ENCODE data around the gene TOMM7.
"Not testable (repeated sequence)": the region's sequence is repeated elsewhere in the genome, so short reads cannot be mapped to it uniquely, and the experiment has no call there.

TOMM7 gene

DNA sequence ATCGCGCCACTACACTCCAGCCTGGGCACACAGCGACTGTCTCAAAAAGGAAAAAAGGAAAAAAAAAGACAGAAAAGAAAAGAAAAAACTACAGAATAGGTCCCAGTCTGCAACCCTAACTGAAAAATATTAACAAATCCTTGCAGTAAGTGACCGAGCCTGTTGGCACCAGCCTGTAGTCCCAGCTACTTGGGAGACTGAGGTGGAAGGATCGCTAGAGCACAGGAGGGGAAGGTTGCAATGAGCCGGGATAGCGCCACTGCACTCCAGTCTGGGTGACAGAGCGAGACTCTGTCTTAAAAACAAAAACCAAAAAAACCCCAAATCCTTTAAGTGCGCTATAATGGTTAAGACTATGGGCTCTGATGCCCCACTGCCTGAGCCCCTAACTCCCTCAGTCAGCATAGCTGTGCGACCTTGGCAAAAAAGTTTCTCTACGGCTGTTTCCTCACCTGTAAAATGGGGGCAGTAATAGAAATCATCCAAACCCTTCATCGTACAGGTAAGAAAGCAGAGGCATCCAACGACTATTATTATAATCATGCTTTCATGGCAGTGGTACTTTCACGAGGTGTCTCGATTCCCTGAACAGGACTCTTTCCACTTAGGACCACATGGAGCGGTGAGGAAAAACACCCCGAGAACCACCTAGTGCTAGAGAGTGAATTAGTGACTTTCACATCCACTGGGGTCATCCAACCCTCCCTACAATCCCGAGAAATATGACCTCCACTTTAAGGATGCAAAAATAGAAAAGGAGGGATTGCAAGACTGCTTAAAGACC lies 755 bp downstream of the TOMM7 start:
- no peak for DNase-seq (ENCODE audit: low read depth)

DNA sequence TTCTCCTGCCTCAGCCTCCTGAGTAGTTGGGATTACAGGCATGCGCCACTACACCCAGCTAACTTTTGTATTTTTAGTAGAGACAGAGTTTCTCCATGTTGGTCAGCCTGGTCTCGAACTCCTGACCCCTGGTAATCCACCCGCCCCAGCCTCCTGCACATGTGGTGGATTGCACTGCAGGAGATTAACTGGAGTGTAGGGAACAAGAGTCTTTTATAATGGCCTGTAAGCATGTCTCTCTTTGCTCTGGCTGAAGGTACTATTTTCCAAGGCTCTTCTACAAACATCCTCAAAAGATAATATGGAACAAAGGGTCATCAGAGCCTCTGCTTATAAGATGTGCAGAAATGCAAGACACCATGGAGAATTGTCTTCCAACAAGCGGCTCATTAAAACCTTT lies 3.2 kb downstream of the TOMM7 start:
- DNase-seq (ENCODE audit: low read depth), result no peak

DNA sequence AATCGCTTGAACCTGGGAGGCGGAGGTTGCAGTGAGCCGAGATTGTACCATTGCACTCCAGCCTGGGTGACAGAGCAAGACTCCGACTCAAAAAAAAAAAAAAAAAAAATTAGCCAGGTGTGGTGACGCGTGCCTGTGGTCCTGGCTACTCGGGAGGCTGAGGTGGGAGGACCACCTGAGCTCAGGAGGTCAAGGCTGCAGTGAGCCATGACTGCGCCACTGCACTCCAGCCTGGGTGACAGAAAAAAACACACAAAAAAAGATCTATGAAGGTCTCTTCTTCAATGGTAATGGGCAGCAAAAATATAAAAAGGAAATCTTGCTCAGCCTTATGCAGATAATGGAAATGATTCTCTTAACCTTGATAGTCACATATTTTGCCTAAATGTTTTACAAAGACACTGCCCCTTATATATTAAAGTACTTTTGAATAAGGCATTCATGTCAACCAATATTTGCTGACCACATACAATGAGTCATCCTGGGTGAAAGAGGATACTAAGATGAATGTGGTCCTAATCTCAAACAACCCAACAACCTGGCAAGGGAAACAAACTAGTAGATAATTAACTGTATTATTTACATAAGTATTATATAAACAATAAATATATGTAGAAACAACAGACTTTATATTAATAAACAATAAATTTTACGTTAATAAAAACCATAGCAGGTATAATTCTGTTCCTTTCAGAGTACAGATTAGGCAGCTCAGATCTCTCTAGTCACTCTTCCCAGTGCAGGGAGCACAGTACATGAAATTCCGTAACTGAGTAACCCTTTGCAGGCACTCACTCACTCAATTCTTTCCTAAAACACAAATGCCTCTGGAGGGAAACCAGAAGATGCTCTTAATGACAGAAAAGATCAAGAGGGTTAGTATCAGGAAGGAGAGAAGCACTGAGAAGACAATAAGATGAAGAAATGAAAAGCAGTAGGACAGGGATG lies 8.1 kb downstream of the TOMM7 start:
- no peak for DNase-seq (ENCODE audit: low read depth)

DNA sequence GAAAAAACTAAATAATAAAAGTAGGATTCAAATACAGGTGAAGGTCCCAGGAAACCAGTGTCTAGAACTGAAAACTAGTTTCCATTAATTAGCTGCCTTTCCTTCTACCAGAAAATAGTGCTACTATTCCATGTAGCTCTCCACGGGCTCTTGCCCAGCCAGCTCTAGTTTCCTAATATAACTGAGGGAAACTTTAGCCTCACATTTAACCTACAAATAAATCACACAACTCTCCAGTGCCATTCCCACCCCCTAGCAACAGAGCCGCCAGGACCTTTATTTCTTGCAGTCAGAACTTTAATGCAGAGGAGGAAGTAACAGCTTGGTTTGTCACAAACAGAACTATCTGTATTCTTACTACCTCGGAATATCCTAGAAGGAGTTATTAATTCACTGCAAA lies 10.3 kb downstream of the TOMM7 start:
- no peak for DNase-seq (ENCODE audit: low read depth)

DNA sequence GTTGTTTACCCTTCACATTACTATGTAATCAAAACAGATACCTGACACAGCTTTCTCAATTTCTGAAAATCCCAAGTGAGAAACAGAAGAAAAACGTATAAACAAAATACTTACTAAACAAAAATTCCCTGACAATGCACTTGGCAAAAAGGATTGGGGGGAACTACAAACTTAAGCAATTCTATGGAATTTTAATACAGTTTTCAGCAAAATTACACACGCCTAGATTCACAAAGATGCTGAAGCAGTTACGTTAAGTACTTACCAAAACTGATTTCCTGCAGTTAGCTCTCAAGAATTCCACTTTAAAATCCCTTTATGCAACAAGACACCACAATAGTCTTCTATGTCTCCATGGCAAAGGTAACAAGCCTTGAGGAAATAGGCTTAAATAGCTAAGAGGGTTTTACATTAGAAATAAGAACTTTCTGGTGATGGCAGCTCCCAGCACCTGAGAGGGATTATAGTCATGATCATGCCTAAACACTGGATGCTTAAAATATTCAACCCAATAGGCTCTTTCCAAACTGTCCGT lies 10.8 kb downstream of the TOMM7 start:
- no peak for DNase-seq (ENCODE audit: low read depth)

DNA sequence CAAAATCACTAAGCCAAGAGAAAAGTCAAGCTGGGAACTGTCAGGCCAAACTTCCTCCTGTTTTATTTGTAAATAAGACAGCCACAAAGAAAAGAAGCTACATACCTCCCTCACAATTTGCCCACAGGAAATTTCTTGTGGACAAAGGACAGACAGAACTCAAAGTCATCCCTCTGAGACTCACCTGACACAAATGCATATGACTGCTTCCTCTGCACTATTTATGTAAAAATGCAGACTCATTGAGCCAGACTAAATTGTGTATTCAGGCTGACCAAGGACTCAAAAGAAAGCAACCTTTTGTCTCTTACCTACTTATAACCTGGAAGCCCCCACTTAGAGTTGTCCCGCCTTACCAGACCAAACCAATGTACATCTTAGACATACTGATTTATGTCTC lies 11.8 kb downstream of the TOMM7 start:
- DNase-seq (ENCODE audit: low read depth), result no peak

DNA sequence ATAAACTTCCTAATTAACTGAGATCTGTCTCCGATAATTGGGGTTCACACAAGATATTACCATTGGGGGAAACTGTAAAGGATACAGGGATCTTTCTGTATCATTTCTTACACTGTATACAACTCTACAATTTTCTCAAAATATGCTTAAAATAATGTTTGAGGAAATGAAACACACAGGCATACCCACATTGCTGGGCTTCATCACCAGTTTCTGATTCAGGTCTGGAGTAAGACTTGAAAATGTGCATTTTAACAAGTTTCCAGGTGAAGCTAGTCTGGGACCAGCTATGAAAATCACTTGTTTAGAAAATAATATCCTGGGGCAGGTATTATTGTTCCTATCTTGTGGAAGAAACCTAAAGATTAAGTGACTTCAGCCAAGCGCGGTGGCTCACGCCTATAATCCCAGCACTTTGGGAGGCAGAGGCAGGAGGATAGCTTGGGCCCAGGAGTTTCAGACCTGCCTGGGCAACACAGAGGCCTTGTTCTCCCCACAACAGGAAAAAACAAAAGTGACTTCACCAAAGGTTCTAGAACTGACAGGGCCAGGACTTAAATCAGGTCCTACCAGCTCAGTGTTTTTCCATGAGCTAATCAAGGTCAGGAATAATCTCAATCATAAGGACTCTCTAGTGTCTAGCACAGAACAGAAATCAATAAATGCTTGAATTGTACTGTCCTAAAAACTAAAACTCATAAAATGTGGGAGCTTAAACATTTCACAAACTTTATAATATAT lies 12.6 kb downstream of the TOMM7 start:
- DNase-seq (ENCODE audit: low read depth), result no peak

DNA sequence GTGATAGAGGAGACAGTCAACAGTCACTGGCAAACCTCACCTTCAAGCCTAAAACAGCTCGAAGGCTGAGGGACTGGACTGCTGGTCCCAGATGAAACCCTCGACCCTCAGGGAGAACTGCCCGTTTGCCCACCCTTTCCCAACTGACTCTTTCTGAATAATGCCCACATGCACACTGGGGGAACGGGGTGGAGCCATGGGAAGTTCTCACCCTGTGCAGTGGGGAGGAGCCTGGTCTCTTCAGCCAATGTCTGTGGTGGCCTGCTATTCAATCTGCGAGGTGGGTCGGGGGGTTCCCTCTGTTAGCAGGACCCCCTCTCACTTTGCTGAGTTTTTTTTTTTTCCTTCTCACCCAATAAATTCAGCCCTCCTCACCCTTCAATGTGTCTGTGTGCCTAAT lies 14.5 kb downstream of the TOMM7 start:
- DNase-seq (ENCODE audit: low read depth), result no peak

DNA sequence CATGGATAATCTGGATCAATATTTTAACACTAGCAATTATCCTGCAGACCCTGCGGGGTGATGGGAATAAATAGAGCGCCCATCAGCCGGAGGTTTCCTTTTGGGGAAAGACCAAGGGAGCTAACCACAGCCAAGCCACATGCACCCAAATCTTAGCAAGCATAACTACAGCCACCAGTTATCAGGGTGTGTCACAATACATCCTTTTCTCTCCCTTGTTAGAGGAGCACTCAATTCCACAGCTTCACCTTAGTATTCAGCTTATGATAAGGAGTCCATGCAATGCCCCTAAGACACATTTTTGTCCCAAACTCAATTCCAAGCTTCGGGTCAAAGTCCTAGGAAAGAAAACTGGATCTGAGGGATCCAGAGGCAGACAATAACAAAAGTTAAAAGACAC lies 15.9 kb downstream of the TOMM7 start:
- DNase-seq (ENCODE audit: low read depth), result no peak

DNA sequence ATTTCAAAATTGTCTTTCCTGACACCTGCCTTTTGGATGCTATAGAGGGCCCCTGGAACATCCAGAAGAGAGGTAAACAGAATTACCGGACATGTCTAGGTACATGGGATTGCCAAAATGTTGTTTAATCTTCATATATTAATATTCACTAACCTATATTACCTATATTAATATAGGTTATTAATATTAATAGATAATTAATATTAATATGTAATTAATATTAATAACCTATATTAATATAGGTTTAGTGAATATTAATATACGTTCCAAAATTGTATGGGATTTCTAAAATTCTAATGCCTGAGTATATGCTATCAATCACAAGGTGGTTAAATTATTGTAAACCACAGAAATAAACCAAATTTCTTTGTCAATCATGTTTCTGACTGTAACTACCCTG lies 17.4 kb downstream of the TOMM7 start:
- DNase-seq (ENCODE audit: low read depth), result no peak

DNA sequence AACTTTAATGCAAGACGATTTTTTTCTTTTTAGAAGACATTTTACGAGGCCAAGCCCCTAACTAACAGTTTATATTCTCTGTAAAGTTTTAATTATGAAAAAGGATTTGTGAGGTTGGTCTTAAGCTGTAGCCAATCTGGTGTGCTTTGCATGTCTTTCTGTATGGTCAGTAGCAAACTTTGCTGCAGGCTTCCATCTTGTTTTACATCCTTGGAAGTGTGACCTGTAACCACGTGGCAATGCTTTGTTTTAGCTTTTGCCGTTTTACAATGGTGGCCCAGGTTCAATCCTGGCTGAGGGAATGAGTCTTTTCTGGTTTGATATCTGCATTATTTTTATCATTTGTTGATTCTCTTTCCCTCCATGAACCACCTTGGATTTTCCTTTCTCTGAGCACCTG lies 19.8 kb downstream of the TOMM7 start:
- not testable (repeated sequence) for DNase-seq (ENCODE audit: low read depth)

DNA sequence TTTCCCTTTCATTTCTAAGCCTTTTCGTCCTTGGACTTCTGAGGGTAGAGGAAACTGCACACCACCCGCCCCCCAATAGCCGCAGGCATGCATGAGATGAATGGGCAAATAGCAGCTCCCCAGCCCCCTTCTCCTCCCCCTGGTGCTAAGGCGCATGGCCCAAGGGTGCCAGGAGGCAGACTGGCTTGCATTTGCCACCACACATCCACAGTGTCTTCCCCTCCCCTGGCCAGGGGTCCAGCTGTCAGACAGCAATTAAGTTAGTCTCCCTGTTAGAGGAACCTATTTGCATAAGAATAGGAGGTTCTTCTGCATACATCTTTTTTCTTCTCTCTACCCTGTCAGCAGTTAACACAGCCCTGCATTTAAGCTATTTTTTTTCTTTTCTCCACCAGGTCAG lies 20.2 kb downstream of the TOMM7 start:
- DNase-seq (ENCODE audit: low read depth), result no peak

DNA sequence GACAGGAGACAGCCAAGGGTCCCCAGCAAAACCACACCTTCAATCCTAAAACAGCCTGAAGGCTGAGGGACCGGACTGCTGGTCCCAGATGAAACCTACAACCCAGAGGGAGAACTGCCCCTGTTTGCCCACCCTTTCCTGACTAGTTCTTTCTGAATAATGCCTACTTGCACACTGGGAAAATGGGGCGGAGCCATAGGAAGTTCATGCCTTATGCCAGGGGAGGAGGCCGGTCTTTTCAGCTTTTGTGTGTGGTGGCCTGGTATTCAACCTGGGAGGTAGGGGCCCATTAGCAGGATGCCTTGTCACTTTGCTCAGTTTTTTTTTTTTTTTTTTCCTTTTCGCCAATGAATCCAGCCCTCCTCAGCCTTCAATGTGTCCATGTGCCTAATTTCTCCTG lies 20.7 kb downstream of the TOMM7 start:
- DNase-seq (ENCODE audit: low read depth), result no peak

DNA sequence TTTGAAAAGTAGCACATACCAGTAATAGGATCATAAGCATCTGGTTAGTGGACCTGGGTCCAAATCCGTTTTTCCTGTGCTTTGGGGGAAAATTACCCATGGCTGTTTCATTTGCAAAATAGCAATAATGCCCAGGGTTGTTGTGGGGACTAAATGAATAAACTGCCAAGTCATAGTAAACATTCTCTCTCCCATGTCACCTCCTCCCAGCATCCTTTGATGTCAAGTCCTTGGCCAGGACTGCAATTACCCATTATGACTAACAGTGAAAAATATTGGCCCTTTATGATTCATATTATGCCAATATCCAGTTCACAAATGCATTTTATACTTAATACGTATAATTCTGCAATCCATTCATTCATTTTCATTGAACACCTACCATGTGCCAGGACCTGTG lies 23.0 kb downstream of the TOMM7 start:
- no peak for DNase-seq (ENCODE audit: low read depth)

DNA sequence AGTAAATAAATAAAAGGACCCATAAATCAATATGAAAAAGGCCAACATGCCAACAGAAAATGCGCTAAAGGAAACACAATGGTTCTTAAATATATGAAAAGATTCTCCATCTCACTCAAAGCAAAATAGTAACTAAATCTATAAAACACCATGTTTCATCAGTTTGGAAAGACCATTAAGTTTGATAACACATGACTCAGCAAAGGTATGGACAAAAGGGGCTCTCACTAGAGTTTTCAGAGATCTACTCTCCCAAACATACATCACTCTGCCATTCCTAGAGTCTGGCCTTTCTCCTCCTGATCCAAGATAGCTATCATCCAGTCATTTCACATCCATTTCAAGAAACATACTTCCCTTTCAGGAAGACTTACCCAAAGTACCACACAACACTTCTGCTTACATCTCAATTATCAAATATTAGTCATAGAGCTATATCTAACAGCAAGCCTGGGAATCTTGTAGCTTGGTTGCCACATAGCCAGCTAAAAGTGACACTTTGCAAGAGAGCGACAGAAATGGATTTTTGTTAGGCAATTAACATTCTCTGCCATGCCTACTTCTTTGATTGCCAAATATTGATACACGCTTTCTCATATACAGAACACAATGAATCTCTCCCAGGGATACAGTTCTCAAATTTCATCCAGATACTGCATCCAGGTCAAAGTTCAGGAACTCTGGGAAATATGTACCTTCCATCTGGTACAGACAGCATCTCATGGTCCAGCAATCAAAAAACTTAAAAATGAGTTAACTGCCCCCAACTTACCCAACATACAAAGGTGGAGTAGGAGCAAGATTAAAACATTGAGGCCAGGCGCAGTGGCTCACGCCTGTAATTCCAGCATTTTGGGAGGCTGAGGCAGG lies 28.8 kb downstream of the TOMM7 start:
- no peak for DNase-seq (ENCODE audit: low read depth)

DNA sequence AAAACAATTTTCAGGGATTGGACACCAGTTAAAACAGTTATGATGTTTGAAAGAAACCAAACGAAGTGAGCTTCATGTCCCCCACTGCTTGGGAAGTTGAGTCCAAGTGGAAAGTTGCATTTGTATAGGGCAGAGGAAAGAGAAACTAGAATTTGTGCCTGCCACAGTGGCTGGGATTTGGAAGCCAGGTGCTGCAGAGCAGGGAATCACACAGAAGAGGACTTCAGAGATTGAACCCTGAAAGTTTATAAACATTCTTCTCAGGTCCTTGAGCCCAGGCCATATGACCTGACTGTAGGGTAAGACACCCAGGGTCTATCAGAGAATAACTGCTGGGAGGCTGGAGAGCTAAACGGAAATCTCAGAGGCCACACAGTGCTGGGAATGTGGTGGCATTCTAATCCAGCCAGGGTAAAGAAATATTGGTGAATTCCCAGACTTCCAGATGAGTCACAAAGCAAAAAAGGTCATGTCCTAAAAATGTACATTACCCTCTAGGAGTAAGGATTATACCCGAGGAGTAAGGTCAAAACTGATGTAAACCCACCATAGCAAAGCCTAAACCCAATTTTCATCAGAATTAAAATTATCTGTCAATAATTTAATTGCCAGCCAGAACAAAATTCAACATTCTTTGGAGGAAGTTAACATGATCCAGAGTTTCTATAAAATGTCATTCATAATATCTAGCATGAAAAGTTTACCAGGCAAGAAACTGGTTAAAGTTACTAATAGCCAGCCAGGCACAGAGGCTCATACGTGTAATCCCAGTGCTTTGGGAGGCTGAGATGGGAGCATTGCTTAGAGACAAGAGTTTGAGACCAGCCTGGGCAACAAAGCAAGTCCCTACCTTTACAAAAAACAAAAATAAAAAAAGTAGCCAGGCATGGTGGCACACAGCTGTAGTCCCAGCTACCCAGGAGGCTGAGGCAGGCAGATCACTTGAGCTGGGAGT lies 31.2 kb downstream of the TOMM7 start:
- no peak for DNase-seq (ENCODE audit: low read depth)

DNA sequence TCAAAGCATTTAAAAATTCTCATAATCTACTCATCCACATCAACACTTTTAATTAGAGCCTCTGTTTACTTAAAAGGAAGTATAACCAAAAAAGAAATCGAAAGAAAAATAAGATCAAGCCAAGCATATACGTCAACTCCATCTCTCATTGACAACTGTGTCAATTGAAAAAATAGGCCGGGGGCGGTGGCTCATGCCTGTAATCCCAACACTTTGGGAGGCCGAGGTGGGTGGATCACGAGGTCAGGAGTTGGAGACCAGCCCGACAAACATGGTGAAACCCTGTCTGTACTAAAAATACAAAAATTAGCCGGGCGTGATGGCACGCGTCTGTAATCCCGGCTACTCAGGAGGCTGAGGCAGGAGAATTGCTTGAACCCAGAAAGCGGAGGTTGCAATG lies 32.0 kb downstream of the TOMM7 start:
- DNase-seq (ENCODE audit: low read depth), result not testable (repeated sequence)

DNA sequence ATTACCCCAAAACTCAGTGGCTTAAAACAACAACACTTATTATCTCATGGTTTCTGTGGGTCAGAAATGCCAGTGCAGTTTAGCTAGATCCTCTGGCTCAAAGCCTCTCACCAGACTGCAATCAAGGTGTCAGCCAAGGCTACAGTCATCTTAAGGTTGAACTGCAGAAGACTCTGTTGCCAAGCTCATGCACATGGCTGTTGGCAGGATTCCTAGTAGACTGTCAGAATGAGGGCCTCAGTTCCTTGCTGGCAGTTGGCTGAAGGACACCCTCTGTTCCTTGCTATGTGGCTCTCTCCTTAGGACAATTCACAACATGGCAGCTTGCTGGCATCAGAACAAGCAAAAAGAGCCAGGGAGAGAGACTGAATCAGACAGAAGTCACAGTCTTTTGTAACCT lies 34.7 kb downstream of the TOMM7 start:
- DNase-seq (ENCODE audit: low read depth), result no peak

DNA sequence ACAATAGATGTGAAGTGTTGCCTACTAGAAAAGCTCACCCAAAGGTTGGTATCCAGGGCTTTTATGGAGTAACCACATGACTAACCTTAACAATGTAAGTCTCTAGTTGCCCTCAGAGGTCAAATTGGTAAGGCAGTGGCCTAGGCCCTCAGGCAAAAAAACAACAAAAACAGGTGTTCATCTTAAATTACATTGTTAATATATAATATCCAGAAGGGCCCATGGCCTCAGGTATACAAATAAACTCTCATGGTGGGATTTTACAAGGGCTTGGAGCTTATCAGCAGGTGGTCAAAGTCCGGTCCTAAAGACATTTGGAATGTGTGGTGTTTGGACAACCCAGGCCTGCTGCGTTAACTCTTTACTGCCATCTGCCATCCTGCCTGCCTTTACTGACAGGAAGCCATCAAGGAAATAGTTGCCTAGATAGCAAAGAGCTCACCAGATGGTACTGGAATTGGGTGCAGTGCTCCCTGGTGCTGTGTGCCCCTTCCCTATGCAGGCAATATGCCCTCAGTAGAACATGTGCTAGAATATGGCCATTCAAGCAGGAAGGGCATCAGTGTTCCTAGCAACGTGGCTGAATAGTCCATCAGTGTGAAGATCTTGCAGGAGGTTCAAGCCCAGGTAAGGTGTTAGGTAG lies 36.2 kb downstream of the TOMM7 start:
- DNase-seq (ENCODE audit: low read depth), result no peak

DNA sequence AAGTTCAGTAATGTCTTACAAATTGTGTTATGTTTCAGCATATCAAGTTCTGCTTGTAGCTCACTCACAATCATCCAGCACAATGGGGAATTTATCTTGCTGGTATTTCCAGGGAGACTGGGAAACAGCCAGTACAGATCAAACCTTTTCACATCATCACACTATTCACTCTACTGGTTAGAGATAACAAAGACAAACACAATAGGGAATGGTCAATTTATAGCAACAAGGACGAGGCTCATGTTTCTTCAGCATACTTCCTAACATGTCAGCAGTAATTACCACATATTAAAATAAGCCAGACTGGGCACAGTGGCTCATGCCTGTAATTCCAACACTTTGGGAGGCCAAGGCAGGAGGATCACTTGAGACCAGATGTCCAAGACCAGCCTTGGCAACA lies 38.3 kb downstream of the TOMM7 start:
- DNase-seq (ENCODE audit: low read depth), result no peak

All from stimulated activated CD8-positive, alpha-beta memory T cell treated with anti-CD3 and anti-CD28 coated beads, Interleukin-4, amount 100 ng/mL, for 24 hours (primary cell).